PC-9 (cell line): ENCODE measurements around the gene NAGPA.

ENCODE experiments used
- CTCF ChIP-seq: fragments of 200-600 bp; sonication (generic); conservative IDR thresholded peaks from 2 replicates; pipeline ENCODE4 v1.6.1; 2017; ENCODE audit warnings: mixed run types, antibody characterized with exemption, mild to moderate bottlenecking, moderate library complexity
- EZH2 ChIP-seq: fragments of 200-600 bp; sonication (generic); IDR thresholded peaks from 2 replicates; pipeline ENCODE4 v1.8.0; 2017; ENCODE audit warnings: antibody characterized with exemption, low read depth

- TF ChIP-seq CTCF (no peak), EZH2 (no peak)
Measured at GRCh38 chr16:5045499-5046115, 11.9 kb upstream of the NAGPA start.
